Mammary epithelial cell (primary cell): ENCODE measurements around the gene RNU6-1.

Experiments used
- CTCF ChIP-seq, 2 donors: IDR thresholded peaks in 1 of 2; conservative IDR thresholded peaks in 1 of 2; 2 replicates each; pipeline ENCODE4 v1.5.1; 2011 to 2012; ENCODE audit warnings: inconsistent platforms in 2 of 2, low read length in 2 of 2, mild to moderate bottlenecking in 2 of 2, control low read depth in 1 of 2, low read depth in 1 of 2; ENCODE audit not compliant: insufficient read depth in 1 of 2; ENCODE audit errors: extremely low read depth in 1 of 2
- EZH2 ChIP-seq: IDR thresholded peaks from 2 replicates; pipeline ENCODE4 v1.6.1; 2012; ENCODE audit warnings: low read length, inconsistent platforms, borderline replicate concordance

- TF ChIP-seq CTCF (conservative IDR thresholded peaks at IDR 0.05 in 1 of 2, IDR thresholded peaks at IDR 0.05 in 1 of 2; ENCODE audit: extremely low read depth in 1 of 2, insufficient read depth in 1 of 2, low read depth in 1 of 2, low read length in 2 of 2) (no peak), EZH2 (no peak)
Measured at GRCh38 chr15:67799801-67800205, 40.0 kb downstream of the RNU6-1 start.
